Measurements from ENCODE around the gene BRSK1. TPM values are rescaled to one million over a fixed set of nuclear protein-coding genes. Genes with fewer than 3 reads are reported as not detected.

The BRSK1 gene
- 5.1 and 8.7 TPM in 2 replicates for total RNA-seq (2014; rRNA removed)
- Bru-seq, nascent RNA = percentile 52 among the genes with signal in this experiment
- percentile 59 among the genes with signal in this experiment for BruChase-seq, experiment 1, labeled RNA remaining after a 6-hour chase
- BruChase-seq, experiment 2, labeled RNA remaining after a 2-hour chase = percentile 51 among the genes with signal in this experiment
- long read RNA-seq, partial matches to known transcripts = 2 of 11 reads
- long read RNA-seq, other reads (novel, unspliced or antisense) = 9 of 11 reads

DNA sequence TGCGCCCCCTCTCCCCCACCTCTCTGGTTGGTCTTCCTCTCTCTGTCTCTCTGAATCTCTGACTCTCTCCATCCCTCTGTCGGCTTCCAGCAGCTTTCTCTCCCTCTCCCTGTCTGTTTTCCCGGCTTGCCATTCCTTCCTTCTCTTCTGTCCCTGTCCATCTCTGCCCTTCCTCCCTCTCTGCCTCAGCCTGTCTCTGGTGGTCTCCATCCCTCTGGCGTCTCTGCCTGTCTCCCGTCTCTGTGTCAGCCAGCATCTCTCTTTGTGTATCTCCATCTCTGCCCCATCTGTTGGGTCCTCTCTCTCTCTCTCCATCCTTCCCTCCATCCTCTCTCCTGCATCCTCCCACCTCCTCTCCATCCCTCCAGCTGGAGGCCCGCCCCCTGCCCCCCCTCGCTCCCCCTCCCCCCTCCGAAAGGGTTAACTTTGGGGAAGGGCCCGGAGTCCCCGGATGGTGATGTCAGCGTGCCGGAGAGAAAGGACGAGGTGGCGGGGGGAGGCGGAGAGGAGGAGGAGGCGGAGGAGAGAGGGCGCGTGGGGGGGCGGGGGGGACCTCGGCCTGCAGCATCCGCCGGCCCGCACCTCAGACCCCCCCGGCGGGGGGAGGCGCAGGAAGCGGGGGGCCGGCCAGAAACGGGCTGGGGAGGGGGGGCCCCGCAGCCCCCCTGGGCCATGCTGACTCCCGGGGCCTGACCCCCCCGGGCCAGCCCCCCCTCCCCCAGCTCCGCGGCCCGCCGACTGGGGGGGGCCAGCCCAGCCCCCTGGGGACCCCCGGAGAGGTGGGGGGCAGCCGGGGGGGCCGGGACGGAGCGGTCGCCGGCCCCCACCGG is at the start of gene BRSK1:
Gene BRSK1, plus strand, starts transcription at position 450 of the 830 bp plus-strand sequence. CDS start 446 bp downstream, outside the sequence.
- TF ChIP-seq, protein P1, sequence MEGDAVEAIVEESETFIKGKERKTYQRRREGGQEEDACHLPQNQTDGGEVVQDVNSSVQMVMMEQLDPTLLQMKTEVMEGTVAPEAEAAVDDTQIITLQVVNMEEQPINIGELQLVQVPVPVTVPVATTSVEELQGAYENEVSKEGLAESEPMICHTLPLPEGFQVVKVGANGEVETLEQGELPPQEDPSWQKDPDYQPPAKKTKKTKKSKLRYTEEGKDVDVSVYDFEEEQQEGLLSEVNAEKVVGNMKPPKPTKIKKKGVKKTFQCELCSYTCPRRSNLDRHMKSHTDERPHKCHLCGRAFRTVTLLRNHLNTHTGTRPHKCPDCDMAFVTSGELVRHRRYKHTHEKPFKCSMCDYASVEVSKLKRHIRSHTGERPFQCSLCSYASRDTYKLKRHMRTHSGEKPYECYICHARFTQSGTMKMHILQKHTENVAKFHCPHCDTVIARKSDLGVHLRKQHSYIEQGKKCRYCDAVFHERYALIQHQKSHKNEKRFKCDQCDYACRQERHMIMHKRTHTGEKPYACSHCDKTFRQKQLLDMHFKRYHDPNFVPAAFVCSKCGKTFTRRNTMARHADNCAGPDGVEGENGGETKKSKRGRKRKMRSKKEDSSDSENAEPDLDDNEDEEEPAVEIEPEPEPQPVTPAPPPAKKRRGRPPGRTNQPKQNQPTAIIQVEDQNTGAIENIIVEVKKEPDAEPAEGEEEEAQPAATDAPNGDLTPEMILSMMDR (conservative IDR thresholded peaks at IDR 0.05; ENCODE audit: low read depth, low read length) = no peak
- TF ChIP-seq EZH2phosphoT487 (IDR thresholded peaks at IDR 0.05; ENCODE audit: borderline replicate concordance, low read length) (no peak), EZH2 (IDR thresholded peaks at IDR 0.05; ENCODE audit: low read length, unreplicated experiment) (no peak)
- peaks cover 7% of the 10 kb centered on the region for H3F3A ChIP-seq (ENCODE audit: low read length, unreplicated experiment)
- H3K9me3 ChIP-seq (ENCODE audit: low read length) = no peaks in the 10 kb centered on the region
- peak within 1 kb of the TSS; percentile 42; the same call in 1 of the 2 replicates for H3K4me3 ChIP-seq (ENCODE audit: low read length)
- H2AFZ ChIP-seq (ENCODE audit: low read length) = peak within 1 kb of the TSS; percentile 68
- 0 out of 2 replicates have a peak, but pooled peaks cover 4% of the 10 kb centered on the region for H3K27me3 ChIP-seq (ENCODE audit: low read length)
- intact Hi-C loops (cut with micrococcal nuclease) = no loop called here
- DNase-seq (peak; percentile 42), ATAC-seq (no peak)
- H3K9ac ChIP-seq (ENCODE audit: low read length) = no peak within 1 kb of the TSS
- H3K36me3 ChIP-seq (ENCODE audit: low read depth, low read length) = no peaks in the 10 kb centered on the region
- no peaks in the 10 kb centered on the region for H3K9me2 ChIP-seq (replicated peaks; ENCODE audit: low read length)
- H4K20me1 ChIP-seq (ENCODE audit: low read length) = no peaks in the 10 kb centered on the region
- ChIA-PET POLR2A (ENCODE audit: unreplicated experiment) (interaction anchor here (0.6 to 0.7 kb wide), 2 partner anchors 56 to 183 kb away, joined by 4 to 5 read pairs; no protein-coding TSS in a partner anchor), CTCF (interaction anchor here (0.6 kb wide), 1 partner anchor 27 kb away, joined by 7 read pairs; no protein-coding TSS in a partner anchor)
- H3K4me1 ChIP-seq (ENCODE audit: insufficient read depth, low read length) = peaks cover 10% of the 10 kb centered on the region; the same call in 1 of the 2 replicates
- H3K27ac ChIP-seq (ENCODE audit: low read length) = no peak within 1 kb of the TSS
- peaks cover 11% of the 10 kb centered on the region for H3K79me2 ChIP-seq (ENCODE audit: low read length)
- no TSS peak for BruUV-seq (replicated peaks)
- H3K4me2 ChIP-seq (ENCODE audit: low read length) = peak within 1 kb of the TSS; percentile 44; the same call in 1 of the 2 replicates

DNA sequence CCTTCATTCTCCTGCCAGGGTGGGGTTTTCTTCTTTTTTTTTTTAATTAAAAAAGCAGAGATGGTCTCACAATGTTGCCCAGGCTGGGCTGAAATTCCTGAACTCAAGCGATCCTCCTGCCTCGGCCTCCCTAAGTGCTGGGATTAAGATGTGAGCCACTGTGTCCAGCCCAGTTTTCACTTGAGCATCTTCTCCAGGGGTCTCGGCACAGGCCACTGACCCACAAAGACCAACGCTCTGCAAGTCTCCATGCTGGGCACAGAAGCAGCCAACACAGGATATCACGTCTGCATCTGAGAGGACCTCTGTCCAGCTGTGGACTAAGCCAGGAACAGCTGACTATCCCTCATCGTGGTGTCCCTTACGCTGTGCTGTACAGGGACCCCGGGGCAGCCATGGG is 45.8 kb upstream of the BRSK1 start:
- Histone ChIP-seq H3K9me3 (ENCODE audit: low read length) (no peaks in the 10 kb centered on the region), H3K4me1 (ENCODE audit: insufficient read depth, low read length) (no peaks in the 10 kb centered on the region), H3K27me3 (ENCODE audit: low read length) (no peaks in the 10 kb centered on the region), H3F3A (ENCODE audit: low read length, unreplicated experiment) (no peaks in the 10 kb centered on the region), H3K36me3 (ENCODE audit: low read depth, low read length) (peaks cover 70% of the 10 kb centered on the region), H3K9ac (ENCODE audit: low read length) (no peak overlapping the region), H3K4me2 (ENCODE audit: low read length) (no peak overlapping the region), H4K20me1 (ENCODE audit: low read length) (0 out of 2 replicates have a peak, but pooled peaks cover 3% of the 10 kb centered on the region), H3K9me2 (replicated peaks; ENCODE audit: low read length) (no peaks in the 10 kb centered on the region), H3K79me2 (ENCODE audit: low read length) (no peaks in the 10 kb centered on the region), H2AFZ (ENCODE audit: low read length) (no peak overlapping the region), H3K27ac (ENCODE audit: low read length) (no peak overlapping the region), H3K4me3 (ENCODE audit: low read length) (no peak overlapping the region)
- TF ChIP-seq, protein P1 (conservative IDR thresholded peaks at IDR 0.05; ENCODE audit: low read depth, low read length) = no peak
- TF ChIP-seq EZH2 (IDR thresholded peaks at IDR 0.05; ENCODE audit: low read length, unreplicated experiment) (no peak), EZH2phosphoT487 (IDR thresholded peaks at IDR 0.05; ENCODE audit: borderline replicate concordance, low read length) (no peak)
- no peak for DNase-seq
- no peak for ATAC-seq
- CTCF ChIA-PET = no interaction called here
- no TSS peak for BruUV-seq (replicated peaks)
- POLR2A ChIA-PET (ENCODE audit: unreplicated experiment) = no interaction called here
- intact Hi-C loops (cut with micrococcal nuclease) = no loop called here

Data from PC-3 (cell line).